Glutamatergic neuron (in vitro differentiated cells): Measurements from ENCODE around the gene UCMA. TPM values are rescaled to one million over a fixed set of nuclear protein-coding genes. Genes with fewer than 3 reads are reported as not detected.

Experiments
- DNase-seq: peaks from one replicate; pipeline ENCODE4 v3.0.0; 2022
- H3K27ac Mint-ChIP-seq: one replicate; pipeline ENCODE4 v1.8.0; 2020; ENCODE audit warnings: mild to moderate bottlenecking, mixed read lengths, inconsistent platforms; ENCODE audit not compliant: unreplicated experiment
- H3K27me3 Mint-ChIP-seq: one replicate; pipeline ENCODE4 v1.8.0; 2020; ENCODE audit warnings: mild to moderate bottlenecking, moderate library complexity, mixed read lengths, inconsistent platforms; ENCODE audit not compliant: unreplicated experiment
- H3K36me3 Mint-ChIP-seq: one replicate; pipeline ENCODE4 v1.8.0; 2020; ENCODE audit warnings: mild to moderate bottlenecking, mixed read lengths, inconsistent platforms; ENCODE audit not compliant: unreplicated experiment
- H3K4me1 Mint-ChIP-seq: one replicate; pipeline ENCODE4 v1.8.0; 2020; ENCODE audit warnings: mild to moderate bottlenecking, low read depth, mixed read lengths, inconsistent platforms; ENCODE audit not compliant: unreplicated experiment
- H3K4me3 Mint-ChIP-seq: one replicate; pipeline ENCODE4 v1.8.0; 2020; ENCODE audit warnings: mild to moderate bottlenecking, mixed read lengths, inconsistent platforms; ENCODE audit not compliant: unreplicated experiment
- H3K9me3 Mint-ChIP-seq: one replicate; pipeline ENCODE4 v1.8.0; 2020; ENCODE audit warnings: mild to moderate bottlenecking, moderate library complexity, mixed read lengths, inconsistent platforms; ENCODE audit not compliant: unreplicated experiment
- CTCF ChIP-seq: fragments of 200-600 bp; sonication (generic); IDR thresholded peaks from one replicate; pipeline ENCODE4 v1.5.0; 2021; ENCODE audit not compliant: partially characterized antibody, unreplicated experiment
- total RNA-seq: library from RNA; stranded (reverse); fragmentation: NEBNext Ultra II Directional; extraction: Animal tissue kit (Norgen Biotek cat#: 25700); gene quantifications from one replicate; pipeline ENCODE4 v1.2.1, GENCODE V29; 2021; ENCODE audit not compliant: unreplicated experiment

Gene UCMA
- total RNA-seq, 1 donor from 2014 or later = not detected

- Mint-ChIP-seq H3K9me3 (no peaks in the 10 kb centered on the region), H3K4me1 (no peaks in the 10 kb centered on the region), H3K27ac (no peak overlapping the region), H3K36me3 (no peaks in the 10 kb centered on the region), H3K4me3 (no peak overlapping the region), H3K27me3 (peaks cover 2% of the 10 kb centered on the region)
- no peak for TF ChIP-seq CTCF
- no peak for DNase-seq
These were observed 28.1 kb downstream of the UCMA start for GRCh38 chr10:13206091-13206490.

- TF ChIP-seq CTCF = no peak
- Mint-ChIP-seq H3K27me3 (peaks cover 2% of the 10 kb centered on the region), H3K27ac (no peak overlapping the region), H3K36me3 (no peaks in the 10 kb centered on the region), H3K4me3 (no peak overlapping the region), H3K4me1 (no peaks in the 10 kb centered on the region), H3K9me3 (no peaks in the 10 kb centered on the region)
- no peak for DNase-seq
These were observed 33.0 kb downstream of the UCMA start for GRCh38 chr10:13201132-13201531.

- Mint-ChIP-seq H3K36me3 (no peaks in the 10 kb centered on the region), H3K27ac (no peak overlapping the region), H3K4me1 (no peaks in the 10 kb centered on the region), H3K9me3 (no peaks in the 10 kb centered on the region), H3K27me3 (no peaks in the 10 kb centered on the region), H3K4me3 (no peak overlapping the region)
- no peak for TF ChIP-seq CTCF
- no peak for DNase-seq
These were observed 39.2 kb downstream of the UCMA start for GRCh38 chr10:13195016-13195415.

- Mint-ChIP-seq H3K36me3 (no peaks in the 10 kb centered on the region), H3K27me3 (no peaks in the 10 kb centered on the region), H3K4me1 (no peaks in the 10 kb centered on the region), H3K9me3 (no peaks in the 10 kb centered on the region), H3K4me3 (no peak overlapping the region), H3K27ac (no peak overlapping the region)
- TF ChIP-seq CTCF = no peak
- no peak for DNase-seq
These were observed 40.5 kb downstream of the UCMA start for GRCh38 chr10:13193637-13194036.

- Mint-ChIP-seq H3K4me1 (no peaks in the 10 kb centered on the region), H3K4me3 (no peak overlapping the region), H3K9me3 (no peaks in the 10 kb centered on the region), H3K27ac (no peak overlapping the region), H3K27me3 (peaks cover 4% of the 10 kb centered on the region), H3K36me3 (peaks cover 4% of the 10 kb centered on the region)
- TF ChIP-seq CTCF = no peak
- DNase-seq = no peak
These were observed 42.8 kb downstream of the UCMA start for GRCh38 chr10:13191362-13191761.
